Pancreas (tissue), 10 donors: ENCODE measurements around the gene DERL3. TPM values are rescaled to one million over a fixed set of nuclear protein-coding genes. Genes with fewer than 3 reads are reported as not detected.

ENCODE experiments used
- ATAC-seq, 4 donors: fragments of 200-7000 bp; cut with Tn5 transposase; one replicate each; pipeline versions ENCODE4 v1.8.0 to v1.9.1; 2020; ENCODE audit warnings: mild to moderate bottlenecking in 4 of 4, moderate library complexity in 4 of 4
- DNase-seq, 6 donors: peaks; one replicate each; pipeline ENCODE4 v3.0.0-alpha.2; 2020
- FAIRE-seq: peaks from 2 replicates; lab custom pipeline; 2012; peaks lifted over from hg19 to GRCh38; lab: Jason Lieb, UNC
- H3K27ac ChIP-seq, 4 donors: fragments of 200-600 bp; sonication (generic); 1 replicate in 3 of 4; 2 replicates in 1 of 4; pipeline versions ENCODE4 v1.5.0 to v1.8.0; 2020
- H3K27me3 ChIP-seq, 4 donors: fragments of 200-600 bp; one replicate each; pipeline ENCODE4 v1.8.0; 2021
- H3K36me3 ChIP-seq, 3 donors: fragments of 200-600 bp; sonication (generic) in 1 of 3; one replicate each; pipeline versions ENCODE4 v1.5.0 to v1.8.0; 2020 to 2021
- H3K4me1 ChIP-seq, 3 donors: fragments of 200-600 bp; one replicate each; pipeline ENCODE4 v1.8.0; 2021
- H3K4me3 ChIP-seq, 4 donors: fragments of 200-600 bp; sonication (generic) in 2 of 4; one replicate each; pipeline versions ENCODE4 v1.5.0 to v1.8.0; 2020 to 2021
- H3K9me3 ChIP-seq, 4 donors: fragments of 200-600 bp; one replicate each; pipeline ENCODE4 v1.8.0; 2021
- WGBS, 2 donors: extraction: QIAGEN DNeasy Blood & Tissue Kit; methylation state at CpG; one replicate each; pipeline ENCODE4 v1.1.7; 2013; 5-methylcytosine and 5-hydroxymethylcytosine counted together
- intact Hi-C, 3 donors: fragments of 100-400 bp; cut with DNase I; formaldehyde crosslinking; loops; one replicate each; pipeline versions ENCODE4 v1.11.1 to v1.14.2; 2022
- polyA plus RNA-seq, 2 donors: library from polyadenylated mRNA; stranded (reverse); fragments of 200-250 nt; gene quantifications; one replicate each; pipeline ENCODE4 v1.2.3, GENCODE V29; 2013
- total RNA-seq, 6 donors: library from RNA; stranded (reverse); fragmentation: NEBNext Ultra II Directional in 4 of 6; extraction: Animal tissue kit (Norgen Biotek cat#: 25700) in 4 of 6; gene quantifications; one replicate each; pipeline versions ENCODE4 v1.2.1 to v1.2.4, GENCODE V29; 2021 to 2023
- TF ChIP-seq, protein P1 (sequence below), 4 donors: fragments of 200-600 bp; sonication (generic) in 3 of 4; IDR thresholded peaks; one replicate each; pipeline versions ENCODE4 v1.5.0 to v1.8.0; 2021; ENCODE audit warnings: antibody characterized with exemption in 4 of 4
- donor health status: healthy with polysubstance abuse.
- donor health status: DM: no; HTN: no; CAD: no; lungs with moderate emphysema.
- donor health status: DM: no; HTN: no; CAD: no.
- donor health status: control.
- donor health status: control.
- donor health status: Bipolar disorder and iron deficiency.
- donor health status: DM: yes; HTN: yes; CAD: no.
- donor health status: DM: no; HTN: no; CAD: no.
- donor health status: DM: no; HTN: no; CAD: no.
- donor health status: DM: yes; HTN: yes; CAD: no.

The DERL3 gene
- total and polyA plus RNA-seq, 8 donors: 13.0 to 26.5 (median 19.6) TPM

DNA sequence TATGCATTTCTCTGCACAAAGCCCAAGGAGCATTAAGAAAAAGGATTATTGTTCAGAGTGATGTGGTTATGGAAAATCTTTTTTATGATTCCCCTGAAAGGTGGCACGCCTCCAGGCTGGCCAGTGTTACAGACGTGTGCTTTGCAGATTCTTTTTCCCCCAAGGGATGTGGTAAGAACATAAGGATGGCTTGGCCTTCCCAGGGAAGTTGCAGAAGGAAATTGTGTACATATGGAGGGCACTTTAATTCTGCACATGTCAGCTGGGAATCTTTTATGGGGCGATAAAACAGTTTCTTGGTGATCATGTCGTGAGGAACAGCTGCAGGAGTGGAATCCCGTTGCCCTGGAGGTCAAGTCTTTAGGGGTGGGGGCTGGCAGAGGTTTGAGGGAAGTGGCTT lies 42.3 kb downstream of the DERL3 start:
- Histone ChIP-seq H3K4me3 (no peak overlapping the region), H3K9me3 (no peaks in the 10 kb centered on the region), H3K4me1 (no peaks in the 10 kb centered on the region), H3K27me3 (no peaks in the 10 kb centered on the region), H3K36me3 (peaks cover 0 to 67% (median 24%) of the 10 kb centered on the region in 3 donors), H3K27ac (no peak overlapping the region)
- FAIRE-seq: no peak
- 86 to 87% methylated on average over 5 of the region's 5 CpGs for WGBS, 2 donors
- no peak for DNase-seq
- no peak for ATAC-seq
- TF ChIP-seq, protein P1, sequence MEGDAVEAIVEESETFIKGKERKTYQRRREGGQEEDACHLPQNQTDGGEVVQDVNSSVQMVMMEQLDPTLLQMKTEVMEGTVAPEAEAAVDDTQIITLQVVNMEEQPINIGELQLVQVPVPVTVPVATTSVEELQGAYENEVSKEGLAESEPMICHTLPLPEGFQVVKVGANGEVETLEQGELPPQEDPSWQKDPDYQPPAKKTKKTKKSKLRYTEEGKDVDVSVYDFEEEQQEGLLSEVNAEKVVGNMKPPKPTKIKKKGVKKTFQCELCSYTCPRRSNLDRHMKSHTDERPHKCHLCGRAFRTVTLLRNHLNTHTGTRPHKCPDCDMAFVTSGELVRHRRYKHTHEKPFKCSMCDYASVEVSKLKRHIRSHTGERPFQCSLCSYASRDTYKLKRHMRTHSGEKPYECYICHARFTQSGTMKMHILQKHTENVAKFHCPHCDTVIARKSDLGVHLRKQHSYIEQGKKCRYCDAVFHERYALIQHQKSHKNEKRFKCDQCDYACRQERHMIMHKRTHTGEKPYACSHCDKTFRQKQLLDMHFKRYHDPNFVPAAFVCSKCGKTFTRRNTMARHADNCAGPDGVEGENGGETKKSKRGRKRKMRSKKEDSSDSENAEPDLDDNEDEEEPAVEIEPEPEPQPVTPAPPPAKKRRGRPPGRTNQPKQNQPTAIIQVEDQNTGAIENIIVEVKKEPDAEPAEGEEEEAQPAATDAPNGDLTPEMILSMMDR (IDR thresholded peaks at IDR 0.05): no peak
- intact Hi-C loops: no loop called here

DNA sequence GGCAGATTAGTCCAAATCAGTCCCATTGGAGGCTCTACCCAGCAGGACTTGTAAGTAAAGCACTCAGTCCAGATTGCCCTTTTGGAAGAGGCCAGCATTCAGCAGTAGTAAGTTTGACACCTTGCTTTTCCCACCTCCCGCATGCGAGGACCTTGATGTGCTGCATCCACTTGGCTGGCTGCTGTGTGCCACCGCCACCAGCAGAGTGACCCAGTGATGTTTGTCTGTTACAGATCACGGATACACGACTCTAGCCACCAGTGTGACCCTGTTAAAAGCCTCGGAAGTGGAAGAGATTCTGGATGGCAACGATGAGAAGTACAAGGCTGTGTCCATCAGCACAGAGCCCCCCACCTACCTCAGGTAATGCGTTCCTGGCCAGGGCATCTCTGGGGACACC lies 45.5 kb downstream of the DERL3 start:
- FAIRE-seq: no peak
- 80 to 81% methylated on average over 8 of the region's 8 CpGs for WGBS, 2 donors

GRCh38 chr22:23791738-23792645 lies 46.8 kb downstream of the DERL3 start:
- Histone ChIP-seq H3K36me3 (peaks cover 0 to 40% (median 12%) of the 10 kb centered on the region in 3 donors), H3K27me3 (no peaks in the 10 kb centered on the region), H3K4me3 (no peak overlapping the region), H3K4me1 (peaks cover 8 to 20% (median 9%) of the 10 kb centered on the region in 3 donors), H3K9me3 (no peaks in the 10 kb centered on the region), H3K27ac (no peak overlapping the region)
- ATAC-seq: no peak
- intact Hi-C loops: no loop called here
- FAIRE-seq: no peak
- DNase-seq: peak in 1 of 6 donors; percentile 36
- TF ChIP-seq, protein P1 (IDR thresholded peaks at IDR 0.05): no peak
- WGBS, 2 donors: 83 to 86% methylated on average over 25 of the region's 25 CpGs

More for the DNA sequence above, 45.5 kb downstream of the DERL3 start:
- Histone ChIP-seq H3K36me3 (peaks cover 0 to 47% (median 12%) of the 10 kb centered on the region in 3 donors), H3K9me3 (no peaks in the 10 kb centered on the region), H3K27ac (no peak overlapping the region), H3K4me3 (no peak overlapping the region), H3K4me1 (peaks cover 6 to 14% (median 8%) of the 10 kb centered on the region in 3 donors), H3K27me3 (no peaks in the 10 kb centered on the region)
- DNase-seq: peak in 1 of 6 donors; percentile 22
- TF ChIP-seq, protein P1 (IDR thresholded peaks at IDR 0.05): no peak
- ATAC-seq: no peak
- intact Hi-C loops: no loop called here

- H3K4me1 ChIP-seq: peaks cover 8 to 24% (median 9%) of the 10 kb centered on the region in 3 donors
- H3K36me3 ChIP-seq: peaks cover 0 to 34% (median 12%) of the 10 kb centered on the region in 3 donors
- no peak overlapping the region for H3K4me3 ChIP-seq
- TF ChIP-seq, protein P1 (IDR thresholded peaks at IDR 0.05): no peak
- no peak overlapping the region for H3K27ac ChIP-seq
- ATAC-seq (no peak), DNase-seq (peak in 1 of 6 donors; percentile 24), FAIRE-seq (no peak)
- intact Hi-C loops: no loop called here
- WGBS, 2 donors: 73 to 88% methylated on average over 11 of the region's 11 CpGs
- H3K9me3 ChIP-seq: no peaks in the 10 kb centered on the region
- no peaks in the 10 kb centered on the region for H3K27me3 ChIP-seq
Measured at GRCh38 chr22:23790819-23791737, 47.7 kb downstream of the DERL3 start.
